Panc1 (cell line): ENCODE measurements around the gene KBTBD2. TPM values are rescaled to one million over a fixed set of nuclear protein-coding genes. Genes with fewer than 3 reads are reported as not detected.

Experiments
- ATAC-seq: fragments of 200-7000 bp; cut with Tn5 transposase; 2 replicates; pipeline ENCODE4 v1.9.1; 2020; ENCODE audit warnings: mild to moderate bottlenecking, moderate library complexity
- BruUV-seq: library from RNA; stranded (reverse); fragments of 400-500 nt; replicated peaks from 2 replicates; lab custom pipeline; 2021; lab: Mats Ljungman, UMichigan
- CTCF ChIA-PET: fragments of 300-600 bp; sonication (Branson Sonifier 250); formaldehyde crosslinking; loops from one replicate; lab custom pipeline; 2022; ENCODE audit warnings: antibody characterized with exemption; lab: Charles Lee
- POLR2A ChIA-PET: fragments of 300-600 bp; sonication (Branson Sonifier 250); formaldehyde crosslinking; loops from one replicate; lab custom pipeline; 2022; ENCODE audit warnings: antibody characterized with exemption; lab: Charles Lee
- DNase-seq: peaks from one replicate; pipeline ENCODE4 v3.0.0-alpha.2; 2010; ENCODE audit warnings: low read depth, low spot score
- H3K27ac ChIP-seq: 2 replicates; pipeline ENCODE4 v1.5.1; 2011; ENCODE audit warnings: mild to moderate bottlenecking, low read length, inconsistent platforms
- H3K27me3 ChIP-seq: fragments of 200-500 bp; sonication (Bioruptor generic); 2 replicates; pipeline ENCODE4 v1.6.0; 2014; ENCODE audit warnings: low read length, inconsistent platforms; ENCODE audit not compliant: control insufficient read depth, insufficient read depth
- H3K36me3 ChIP-seq: fragments of 200-500 bp; sonication (Bioruptor generic); 2 replicates; pipeline ENCODE4 v1.5.1; 2014; ENCODE audit warnings: inconsistent platforms, mild to moderate bottlenecking, low read length, moderate library complexity; ENCODE audit not compliant: control insufficient read depth, insufficient read depth
- H3K4me1 ChIP-seq: 2 replicates; pipeline ENCODE4 v1.5.1; 2011; ENCODE audit warnings: inconsistent platforms, mild to moderate bottlenecking, low read length, moderate library complexity; ENCODE audit not compliant: control insufficient read depth, insufficient read depth
- H3K4me3 ChIP-seq, 2 experiments: 2 replicates each; pipeline ENCODE4 v1.5.1; 2011 to 2012; ENCODE audit warnings: low read depth in 2 of 2, low read length in 2 of 2, mild to moderate bottlenecking in 2 of 2, inconsistent platforms in 1 of 2, moderate library complexity in 1 of 2
- H3K9me3 ChIP-seq: fragments of 200-500 bp; sonication (Bioruptor generic); 2 replicates; pipeline ENCODE4 v1.5.1; 2014; ENCODE audit warnings: low read depth, mild to moderate bottlenecking, inconsistent platforms, low read length, moderate library complexity; ENCODE audit not compliant: control insufficient read depth, insufficient read depth
- POLR2AphosphoS5 ChIP-seq: IDR thresholded peaks from 2 replicates; pipeline ENCODE4 v1.6.1; 2012; ENCODE audit warnings: mild to moderate bottlenecking, low read depth, low read length, moderate library complexity
- SIN3A ChIP-seq: IDR thresholded peaks from 2 replicates; pipeline ENCODE4 v1.6.1; 2012; ENCODE audit warnings: low read depth, mild to moderate bottlenecking, low read length, moderate library complexity, borderline replicate concordance; ENCODE audit not compliant: insufficient read depth
- TCF7L2 ChIP-seq: IDR thresholded peaks from 2 replicates; pipeline ENCODE4 v1.6.1; 2011; ENCODE audit warnings: mild to moderate bottlenecking, low read depth, low read length, inconsistent platforms
- in situ Hi-C: cut with HindIII; loops from 2 replicates; pipeline ENCODE4 v1.10.0; 2016; ENCODE audit warnings: low sequenced_read_pairs, low pct_unique_long_range_greater_than_20kb
- intact Hi-C: fragments of 100-400 bp; cut with micrococcal nuclease; formaldehyde crosslinking; loops from one replicate; pipeline ENCODE4 v1.10.0; 2022; ENCODE audit not compliant: unreplicated experiment
- total RNA-seq: library from RNA; stranded (reverse); gene quantifications from one replicate; pipeline ENCODE4 v1.2.1, GENCODE V29; 2021; ENCODE audit not compliant: unreplicated experiment
- TF ChIP-seq, protein P1 (sequence below): fragments of 450-650 bp; IDR thresholded peaks from 2 replicates; pipeline ENCODE4 v1.5.1; 2017; ENCODE audit warnings: mild to moderate bottlenecking
- TF ChIP-seq, protein P2 (sequence below), 2 experiments: IDR thresholded peaks; 2 replicates each; pipeline ENCODE4 v1.6.1; 2011 to 2012; ENCODE audit warnings: low read depth in 2 of 2, control low read depth in 1 of 2, low read length in 1 of 2, mild to moderate bottlenecking in 1 of 2, moderate library complexity in 1 of 2; ENCODE audit not compliant: insufficient read depth in 1 of 2

KBTBD2 gene
- total RNA-seq, 1 experiment from 2014 or later = 36.8 TPM

DNA sequence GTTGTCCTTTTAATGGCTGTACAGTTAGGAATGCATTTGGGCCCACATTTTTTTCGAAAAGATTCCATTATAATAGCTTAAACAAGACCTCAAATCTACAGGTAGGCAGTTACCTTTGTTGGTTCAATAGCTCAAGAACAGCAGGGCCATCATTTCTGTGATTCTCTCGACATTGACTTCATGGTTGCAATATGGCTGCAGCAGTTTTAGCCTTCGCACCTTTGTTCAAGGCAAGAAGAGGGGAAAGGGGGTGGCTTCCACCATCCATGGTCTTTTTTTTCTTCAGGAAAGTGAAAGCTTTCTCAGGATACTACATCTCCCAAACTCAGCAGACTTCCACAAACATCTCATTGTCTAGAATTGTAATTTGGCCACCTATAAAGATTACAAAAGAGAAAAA, 2.2 kb upstream of the KBTBD2 start:
- Histone ChIP-seq H3K9me3 (no peaks in the 10 kb centered on the region), H3K27me3 (no peaks in the 10 kb centered on the region), H3K36me3 (peaks cover 3% of the 10 kb centered on the region; the same call in 1 of the 2 replicates), H3K4me3 (no peak overlapping the region), H3K27ac (peak overlapping the region; percentile 12; the same call in 1 of the 2 replicates), H3K4me1 (peaks cover 14% of the 10 kb centered on the region)
- in situ Hi-C loops (no loop called here), intact Hi-C loops (no loop called here)
- POLR2A ChIA-PET = no interaction called here
- TF ChIP-seq, protein P1, sequence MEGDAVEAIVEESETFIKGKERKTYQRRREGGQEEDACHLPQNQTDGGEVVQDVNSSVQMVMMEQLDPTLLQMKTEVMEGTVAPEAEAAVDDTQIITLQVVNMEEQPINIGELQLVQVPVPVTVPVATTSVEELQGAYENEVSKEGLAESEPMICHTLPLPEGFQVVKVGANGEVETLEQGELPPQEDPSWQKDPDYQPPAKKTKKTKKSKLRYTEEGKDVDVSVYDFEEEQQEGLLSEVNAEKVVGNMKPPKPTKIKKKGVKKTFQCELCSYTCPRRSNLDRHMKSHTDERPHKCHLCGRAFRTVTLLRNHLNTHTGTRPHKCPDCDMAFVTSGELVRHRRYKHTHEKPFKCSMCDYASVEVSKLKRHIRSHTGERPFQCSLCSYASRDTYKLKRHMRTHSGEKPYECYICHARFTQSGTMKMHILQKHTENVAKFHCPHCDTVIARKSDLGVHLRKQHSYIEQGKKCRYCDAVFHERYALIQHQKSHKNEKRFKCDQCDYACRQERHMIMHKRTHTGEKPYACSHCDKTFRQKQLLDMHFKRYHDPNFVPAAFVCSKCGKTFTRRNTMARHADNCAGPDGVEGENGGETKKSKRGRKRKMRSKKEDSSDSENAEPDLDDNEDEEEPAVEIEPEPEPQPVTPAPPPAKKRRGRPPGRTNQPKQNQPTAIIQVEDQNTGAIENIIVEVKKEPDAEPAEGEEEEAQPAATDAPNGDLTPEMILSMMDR = no peak
- TF ChIP-seq, protein P2, sequence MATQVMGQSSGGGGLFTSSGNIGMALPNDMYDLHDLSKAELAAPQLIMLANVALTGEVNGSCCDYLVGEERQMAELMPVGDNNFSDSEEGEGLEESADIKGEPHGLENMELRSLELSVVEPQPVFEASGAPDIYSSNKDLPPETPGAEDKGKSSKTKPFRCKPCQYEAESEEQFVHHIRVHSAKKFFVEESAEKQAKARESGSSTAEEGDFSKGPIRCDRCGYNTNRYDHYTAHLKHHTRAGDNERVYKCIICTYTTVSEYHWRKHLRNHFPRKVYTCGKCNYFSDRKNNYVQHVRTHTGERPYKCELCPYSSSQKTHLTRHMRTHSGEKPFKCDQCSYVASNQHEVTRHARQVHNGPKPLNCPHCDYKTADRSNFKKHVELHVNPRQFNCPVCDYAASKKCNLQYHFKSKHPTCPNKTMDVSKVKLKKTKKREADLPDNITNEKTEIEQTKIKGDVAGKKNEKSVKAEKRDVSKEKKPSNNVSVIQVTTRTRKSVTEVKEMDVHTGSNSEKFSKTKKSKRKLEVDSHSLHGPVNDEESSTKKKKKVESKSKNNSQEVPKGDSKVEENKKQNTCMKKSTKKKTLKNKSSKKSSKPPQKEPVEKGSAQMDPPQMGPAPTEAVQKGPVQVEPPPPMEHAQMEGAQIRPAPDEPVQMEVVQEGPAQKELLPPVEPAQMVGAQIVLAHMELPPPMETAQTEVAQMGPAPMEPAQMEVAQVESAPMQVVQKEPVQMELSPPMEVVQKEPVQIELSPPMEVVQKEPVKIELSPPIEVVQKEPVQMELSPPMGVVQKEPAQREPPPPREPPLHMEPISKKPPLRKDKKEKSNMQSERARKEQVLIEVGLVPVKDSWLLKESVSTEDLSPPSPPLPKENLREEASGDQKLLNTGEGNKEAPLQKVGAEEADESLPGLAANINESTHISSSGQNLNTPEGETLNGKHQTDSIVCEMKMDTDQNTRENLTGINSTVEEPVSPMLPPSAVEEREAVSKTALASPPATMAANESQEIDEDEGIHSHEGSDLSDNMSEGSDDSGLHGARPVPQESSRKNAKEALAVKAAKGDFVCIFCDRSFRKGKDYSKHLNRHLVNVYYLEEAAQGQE (IDR thresholded peaks at IDR 0.05; ENCODE audit: insufficient read depth in 1 of 2, low read depth in 2 of 2, low read length in 1 of 2) = no peak
- TF ChIP-seq TCF7L2 (no peak), POLR2AphosphoS5 (no peak), SIN3A (no peak)
- CTCF ChIA-PET = no interaction called here
- no TSS peak for BruUV-seq
- DNase-seq (no peak), ATAC-seq (no peak)

DNA sequence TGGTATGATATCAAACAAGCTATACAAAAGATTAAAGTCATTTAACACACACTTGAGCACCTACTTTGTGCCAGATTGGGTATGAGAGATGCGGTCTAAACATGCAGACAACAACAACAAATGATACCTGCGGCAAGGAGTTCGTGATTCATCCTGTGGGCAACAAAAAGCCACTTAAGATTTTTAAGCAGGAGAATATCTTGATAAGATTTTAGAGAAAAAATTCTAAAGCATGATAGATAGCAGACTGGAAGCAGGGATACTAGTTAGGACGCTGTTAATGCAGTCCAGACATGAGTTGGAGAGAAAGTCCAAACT, 1.6 kb upstream of the KBTBD2 start:
- intact Hi-C loops = no loop called here
- peak overlapping the region; percentile 99 for H3K27ac ChIP-seq
- BruUV-seq = no TSS peak
- H3K27me3 ChIP-seq = no peaks in the 10 kb centered on the region
- DNase-seq (no peak), ATAC-seq (no peak)
- H3K9me3 ChIP-seq = no peaks in the 10 kb centered on the region
- H3K36me3 ChIP-seq = peaks cover 3% of the 10 kb centered on the region; the same call in 1 of the 2 replicates
- TF ChIP-seq, protein P1 = no peak
- TF ChIP-seq, protein P2 (IDR thresholded peaks at IDR 0.05; ENCODE audit: insufficient read depth in 1 of 2, low read depth in 2 of 2, low read length in 1 of 2) = no peak
- TF ChIP-seq POLR2AphosphoS5 (no peak), SIN3A (no peak), TCF7L2 (no peak)
- H3K4me1 ChIP-seq = peaks cover 19% of the 10 kb centered on the region
- ChIA-PET POLR2A (no interaction called here), CTCF (no interaction called here)
- in situ Hi-C loops = no loop called here
- peak overlapping the region in 1 of 2 experiments; percentile 83; a peak in 1 of 4 replicates for H3K4me3 ChIP-seq
